Karpas-422 (cell line): ENCODE data around the gene CIPC. TPM values are rescaled to one million over a fixed set of nuclear protein-coding genes. Genes with fewer than 3 reads are reported as not detected.
A peak's percentile ranks its signal among the peaks of the same experiment; 100 is the strongest.

Source experiments
- DNase-seq: peaks from one replicate; pipeline ENCODE4 v3.0.0-alpha.2; 2015
- H2AFZ ChIP-seq: fragments of 200-600 bp; sonication (generic); 2 replicates; pipeline ENCODE4 v1.6.1; 2014; ENCODE audit warnings: antibody characterized with exemption, low read length, mixed read lengths
- H3K27ac ChIP-seq: fragments of 200-600 bp; sonication (generic); 2 replicates; pipeline ENCODE4 v1.5.1; 2014; ENCODE audit warnings: mild to moderate bottlenecking, low read length, moderate library complexity
- H3K27me3 ChIP-seq: fragments of 200-600 bp; sonication (generic); 2 replicates; pipeline ENCODE4 v1.6.1; 2014; ENCODE audit warnings: low read length, mixed read lengths
- H3K36me3 ChIP-seq: fragments of 200-600 bp; sonication (generic); 2 replicates; pipeline ENCODE4 v1.6.1; 2014; ENCODE audit warnings: low read length, mixed read lengths; ENCODE audit not compliant: insufficient read depth
- H3K4me1 ChIP-seq: fragments of 200-600 bp; sonication (generic); 2 replicates; pipeline ENCODE4 v1.6.1; 2014; ENCODE audit warnings: mild to moderate bottlenecking, low read length, mixed read lengths
- H3K4me2 ChIP-seq: fragments of 200-600 bp; sonication (generic); 2 replicates; pipeline ENCODE4 v1.6.1; 2014; ENCODE audit warnings: low read length, low read depth, mild to moderate bottlenecking; ENCODE audit not compliant: poor library complexity, severe bottlenecking
- H3K4me3 ChIP-seq: fragments of 200-600 bp; sonication (generic); 2 replicates; pipeline ENCODE4 v1.5.1; 2014; ENCODE audit warnings: mild to moderate bottlenecking, antibody characterized with exemption, low read length, mixed read lengths
- H3K79me2 ChIP-seq: fragments of 200-600 bp; sonication (generic); 2 replicates; pipeline ENCODE4 v1.6.1; 2014; ENCODE audit warnings: mild to moderate bottlenecking, low read length, mixed read lengths
- H3K9ac ChIP-seq: fragments of 200-600 bp; sonication (generic); 2 replicates; pipeline ENCODE4 v1.6.0; 2014; ENCODE audit warnings: low read length
- H3K9me2 ChIP-seq: fragments of 200-600 bp; sonication (generic), shearing (Covaris generic); replicated peaks from 2 replicates; pipeline ENCODE4 v1.6.0; 2014; ENCODE audit warnings: mild to moderate bottlenecking, low read length, moderate library complexity; ENCODE audit not compliant: insufficient read depth
- H3K9me3 ChIP-seq: fragments of 300-700, 200-600 bp; sonication (generic); 2 replicates; pipeline ENCODE4 v1.6.1; 2014; ENCODE audit warnings: low read length, mixed read lengths
- H4K20me1 ChIP-seq: fragments of 200-600 bp; sonication (generic); 2 replicates; pipeline ENCODE4 v1.6.1; 2014; ENCODE audit warnings: mild to moderate bottlenecking, antibody characterized with exemption, low read length, low read depth; ENCODE audit not compliant: insufficient read depth
- total RNA-seq: library from RNA; depleted of rRNA; stranded (reverse); fragments of >200 nt; shearing (Covaris generic); gene quantifications from 2 replicates; pipeline ENCODE4 v1.2.3, GENCODE V29; 2014; ENCODE audit warnings: low replicate concordance; rRNA removed

CIPC gene, protein sequence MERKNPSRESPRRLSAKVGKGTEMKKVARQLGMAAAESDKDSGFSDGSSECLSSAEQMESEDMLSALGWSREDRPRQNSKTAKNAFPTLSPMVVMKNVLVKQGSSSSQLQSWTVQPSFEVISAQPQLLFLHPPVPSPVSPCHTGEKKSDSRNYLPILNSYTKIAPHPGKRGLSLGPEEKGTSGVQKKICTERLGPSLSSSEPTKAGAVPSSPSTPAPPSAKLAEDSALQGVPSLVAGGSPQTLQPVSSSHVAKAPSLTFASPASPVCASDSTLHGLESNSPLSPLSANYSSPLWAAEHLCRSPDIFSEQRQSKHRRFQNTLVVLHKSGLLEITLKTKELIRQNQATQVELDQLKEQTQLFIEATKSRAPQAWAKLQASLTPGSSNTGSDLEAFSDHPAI
- 34.0 and 47.0 TPM in 2 replicates for total RNA-seq

DNA sequence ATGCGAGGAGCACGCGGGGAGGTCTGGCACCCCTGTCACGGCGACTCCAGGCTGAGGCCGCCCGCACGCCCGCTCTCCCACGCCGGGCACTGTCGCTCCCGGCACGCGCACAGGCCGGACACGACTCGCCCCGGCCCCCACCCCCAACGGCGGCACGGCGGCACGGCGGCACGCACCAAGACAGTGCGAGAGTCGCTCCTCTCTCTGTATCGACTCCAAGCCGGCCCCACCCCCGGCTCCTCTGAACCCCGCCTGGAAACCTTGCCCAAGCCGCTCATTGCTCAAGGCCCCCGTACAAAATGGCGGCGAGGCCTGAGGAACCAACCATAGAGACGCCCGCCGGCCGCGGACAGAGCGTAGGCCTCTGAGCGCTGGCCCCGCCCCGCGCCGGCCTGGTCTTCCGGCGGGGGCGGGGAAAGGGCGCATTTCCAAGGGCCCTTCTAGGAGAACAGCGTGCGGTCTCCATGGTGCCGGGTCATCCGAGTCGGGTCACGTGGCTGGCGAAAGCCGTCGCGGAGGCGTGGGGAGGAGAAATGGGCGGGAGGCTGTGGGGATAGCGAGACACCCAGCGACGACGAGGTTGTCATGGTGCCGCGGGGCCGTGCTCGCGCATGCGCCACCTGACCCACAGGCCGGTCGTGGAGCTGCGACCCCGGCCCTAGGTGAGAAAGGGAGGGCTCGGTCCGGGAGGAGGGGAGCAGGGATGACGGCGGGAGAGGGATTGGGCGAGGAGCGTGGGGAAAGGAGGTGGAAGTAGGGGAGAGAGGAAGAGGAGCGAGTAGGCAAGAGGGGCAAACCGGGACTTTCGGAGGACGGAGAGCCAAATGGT, at the start of gene CIPC:
Gene CIPC, plus strand, starts transcription at position 559 of the 829 bp plus-strand sequence. CDS start 7,451 bp downstream, outside the sequence.
- peaks cover 44% of the 10 kb centered on the region for H3K4me1 ChIP-seq
- no peaks in the 10 kb centered on the region for H4K20me1 ChIP-seq
- peak within 1 kb of the TSS; percentile 92 for H3K4me2 ChIP-seq
- H3K9me2 ChIP-seq: no peaks in the 10 kb centered on the region
- H3K9ac ChIP-seq: peak within 1 kb of the TSS; percentile 80
- peak within 1 kb of the TSS; percentile 63 for H3K27ac ChIP-seq
- H3K27me3 ChIP-seq: no peaks in the 10 kb centered on the region
- H3K4me3 ChIP-seq: peak within 1 kb of the TSS; percentile 82
- peaks cover 29% of the 10 kb centered on the region for H3K79me2 ChIP-seq
- H2AFZ ChIP-seq: peak within 1 kb of the TSS; percentile 68
- no peaks in the 10 kb centered on the region for H3K36me3 ChIP-seq
- peak; percentile 100 for DNase-seq
- no peaks in the 10 kb centered on the region for H3K9me3 ChIP-seq

DNA sequence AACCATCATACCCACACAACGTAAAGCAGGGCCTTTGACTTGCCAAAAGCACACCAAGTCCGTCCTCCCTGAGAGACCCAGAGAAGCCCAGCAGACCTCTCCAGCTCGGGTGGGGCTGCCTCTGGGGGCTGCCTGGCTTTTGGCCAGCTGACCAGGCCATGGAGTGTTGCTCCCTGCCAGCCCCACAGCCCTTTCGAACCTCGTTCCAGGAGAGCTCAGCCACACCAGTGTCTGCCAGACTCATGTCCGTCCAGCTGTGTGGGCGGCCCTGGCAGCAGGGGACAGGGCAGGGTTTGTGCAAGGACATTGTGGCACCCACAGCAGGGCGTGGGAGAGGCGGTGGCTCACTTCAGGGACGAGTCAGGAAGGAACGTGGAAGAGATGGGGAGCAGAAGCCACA, 46.9 kb upstream of the CIPC start:
- no peak for DNase-seq
- H3K27ac ChIP-seq: no peak overlapping the region
- no peak overlapping the region for H3K9ac ChIP-seq
- H3K9me3 ChIP-seq: peaks cover 2% of the 10 kb centered on the region; the same call in 1 of the 2 replicates
- H3K4me1 ChIP-seq: peaks cover 3% of the 10 kb centered on the region; the same call in 1 of the 2 replicates
- H3K4me2 ChIP-seq: no peak overlapping the region
- H3K36me3 ChIP-seq: no peaks in the 10 kb centered on the region
- no peak overlapping the region for H2AFZ ChIP-seq
- no peaks in the 10 kb centered on the region for H4K20me1 ChIP-seq
- no peaks in the 10 kb centered on the region for H3K9me2 ChIP-seq
- H3K4me3 ChIP-seq: no peak overlapping the region
- no peaks in the 10 kb centered on the region; the same call in 1 of the 2 replicates for H3K27me3 ChIP-seq
- H3K79me2 ChIP-seq: no peaks in the 10 kb centered on the region

DNA sequence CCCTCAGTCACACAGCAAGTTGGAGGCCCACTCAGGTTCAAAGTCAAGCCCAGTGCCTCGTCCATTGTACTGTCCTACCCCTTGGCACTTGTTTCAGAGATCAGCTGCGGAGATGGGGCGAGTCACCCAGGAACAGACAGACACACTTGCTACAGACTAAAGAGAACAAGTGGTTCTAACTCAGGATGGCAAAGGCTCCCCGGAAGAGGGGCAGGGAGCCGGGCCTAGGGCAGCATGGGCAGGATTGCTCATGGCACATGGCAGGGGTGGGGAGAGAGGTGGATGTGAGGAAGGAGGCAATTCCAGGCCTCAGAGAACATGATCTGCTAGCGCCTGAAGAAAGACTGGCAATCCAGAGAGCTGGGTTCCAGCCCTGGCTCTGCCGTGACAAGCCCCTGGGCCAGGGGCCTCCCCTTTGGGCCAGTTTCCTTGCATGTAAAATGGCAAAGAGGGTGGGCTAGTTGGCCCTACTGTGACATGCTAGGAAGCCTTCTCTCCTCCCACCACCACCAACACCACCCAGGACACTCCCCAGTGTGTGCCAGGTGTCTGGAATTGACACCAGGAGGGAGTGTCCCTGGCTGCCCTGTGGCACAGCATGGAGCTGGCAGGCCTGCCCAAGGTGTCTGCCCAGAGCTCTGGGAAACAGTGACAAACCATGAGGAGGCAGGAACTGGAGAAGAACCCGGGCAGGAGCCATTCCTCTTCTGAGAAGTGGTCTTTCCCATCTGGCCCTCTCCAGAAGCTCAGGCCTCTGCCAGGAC, 45.6 kb upstream of the CIPC start:
- H3K4me1 ChIP-seq: peaks cover 3% of the 10 kb centered on the region; the same call in 1 of the 2 replicates
- H3K9me2 ChIP-seq: no peaks in the 10 kb centered on the region
- no peaks in the 10 kb centered on the region for H3K79me2 ChIP-seq
- no peak overlapping the region for H2AFZ ChIP-seq
- no peaks in the 10 kb centered on the region for H4K20me1 ChIP-seq
- H3K36me3 ChIP-seq: no peaks in the 10 kb centered on the region
- H3K4me3 ChIP-seq: no peak overlapping the region
- DNase-seq: no peak
- no peak overlapping the region for H3K27ac ChIP-seq
- peaks cover 2% of the 10 kb centered on the region; the same call in 1 of the 2 replicates for H3K9me3 ChIP-seq
- no peak overlapping the region for H3K9ac ChIP-seq
- no peaks in the 10 kb centered on the region; the same call in 1 of the 2 replicates for H3K27me3 ChIP-seq
- no peak overlapping the region for H3K4me2 ChIP-seq

DNA sequence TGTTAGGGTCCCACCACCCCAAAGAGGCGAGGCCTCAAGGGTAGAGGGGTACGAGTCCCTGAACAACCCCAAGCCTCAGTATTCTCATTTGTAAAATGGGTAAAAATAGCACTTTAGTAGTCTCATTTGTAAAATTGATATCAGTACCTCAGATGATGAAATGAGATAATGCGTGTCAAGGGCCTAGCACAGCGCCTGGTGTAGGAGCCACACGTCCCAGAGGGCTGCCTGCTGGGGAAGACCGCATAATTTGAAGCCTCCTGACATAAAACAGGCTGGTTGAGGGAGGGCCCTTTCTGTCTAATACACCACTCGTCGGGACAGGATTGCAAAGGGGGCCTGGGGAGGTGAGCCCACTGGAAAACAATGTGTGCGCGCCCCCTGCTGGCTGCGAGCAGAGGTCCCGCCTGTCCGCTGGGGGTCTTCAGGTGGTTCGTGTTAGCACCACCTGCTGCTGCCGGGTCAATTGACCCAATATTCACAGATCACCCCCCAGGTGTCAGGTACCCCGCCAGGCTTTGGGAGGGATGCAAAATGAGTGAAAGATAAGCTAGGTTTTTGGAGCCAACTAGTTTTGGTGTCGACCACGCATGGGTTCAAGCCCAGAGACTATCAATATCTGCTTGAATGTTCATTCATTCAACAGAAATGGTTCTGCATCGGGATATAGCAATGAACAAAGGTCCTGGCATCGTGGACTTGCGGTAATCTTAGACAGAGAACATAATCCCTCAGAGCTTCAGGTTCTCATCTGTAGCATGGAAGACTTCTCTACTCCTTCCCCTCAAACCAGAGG, 44.8 kb upstream of the CIPC start:
- Histone ChIP-seq H3K9me2 (no peaks in the 10 kb centered on the region), H3K9me3 (peaks cover 2% of the 10 kb centered on the region; the same call in 1 of the 2 replicates), H3K27me3 (no peaks in the 10 kb centered on the region; the same call in 1 of the 2 replicates), H4K20me1 (no peaks in the 10 kb centered on the region), H2AFZ (no peak overlapping the region), H3K9ac (no peak overlapping the region), H3K4me1 (peaks cover 3% of the 10 kb centered on the region; the same call in 1 of the 2 replicates), H3K4me3 (no peak overlapping the region), H3K27ac (no peak overlapping the region), H3K36me3 (no peaks in the 10 kb centered on the region), H3K4me2 (no peak overlapping the region), H3K79me2 (no peaks in the 10 kb centered on the region)
- peak; percentile 94 for DNase-seq

DNA sequence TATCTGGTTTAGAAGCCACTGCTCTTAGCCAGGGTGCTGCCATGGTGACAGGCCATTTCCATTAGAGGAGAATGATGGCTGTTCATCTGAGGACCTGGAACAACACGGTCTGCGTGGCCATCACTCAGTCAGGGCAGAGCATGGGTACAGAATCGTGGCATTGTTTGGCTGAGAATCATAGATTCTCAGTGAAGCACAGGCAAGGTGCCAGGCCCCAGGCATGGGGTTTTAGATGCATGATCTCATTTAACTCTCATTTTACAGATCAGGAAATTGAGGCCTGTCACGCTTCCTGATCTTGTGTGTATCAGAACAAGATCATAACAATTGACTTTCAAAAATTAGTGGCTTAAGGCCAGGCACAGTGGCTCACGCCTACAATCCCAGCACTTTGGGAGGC, 42.8 kb upstream of the CIPC start:
- H3K36me3 ChIP-seq: no peaks in the 10 kb centered on the region
- no peaks in the 10 kb centered on the region for H3K79me2 ChIP-seq
- H3K9ac ChIP-seq: no peak overlapping the region
- H3K4me3 ChIP-seq: no peak overlapping the region
- H2AFZ ChIP-seq: no peak overlapping the region
- H3K9me3 ChIP-seq: peaks cover 2% of the 10 kb centered on the region; the same call in 1 of the 2 replicates
- H3K27me3 ChIP-seq: no peaks in the 10 kb centered on the region; the same call in 1 of the 2 replicates
- H3K9me2 ChIP-seq: no peaks in the 10 kb centered on the region
- H3K4me1 ChIP-seq: peaks cover 3% of the 10 kb centered on the region; the same call in 1 of the 2 replicates
- no peaks in the 10 kb centered on the region for H4K20me1 ChIP-seq
- DNase-seq: no peak
- H3K27ac ChIP-seq: no peak overlapping the region
- no peak overlapping the region for H3K4me2 ChIP-seq

DNA sequence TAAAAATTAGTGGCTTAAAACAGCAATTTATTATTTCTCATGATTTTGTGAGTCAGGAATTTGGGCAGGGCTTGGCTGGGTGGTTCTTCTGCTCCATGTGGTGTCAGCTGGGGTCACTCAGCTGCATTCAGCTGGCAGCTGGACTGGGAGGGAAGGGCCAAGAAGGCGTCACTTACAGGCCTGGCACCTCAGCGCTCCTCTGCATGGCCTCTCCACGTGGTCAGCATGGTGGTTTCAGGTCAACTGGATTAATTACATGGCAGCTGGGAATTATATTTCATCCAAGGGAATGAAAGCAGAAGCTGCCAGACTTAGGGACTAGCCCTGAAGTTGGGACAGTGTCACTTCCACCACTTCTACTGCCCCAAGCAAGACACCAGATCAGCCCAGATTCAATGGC, 42.1 kb upstream of the CIPC start:
- H4K20me1 ChIP-seq: no peaks in the 10 kb centered on the region
- H3K79me2 ChIP-seq: no peaks in the 10 kb centered on the region
- no peak overlapping the region for H2AFZ ChIP-seq
- no peak overlapping the region for H3K4me3 ChIP-seq
- H3K27me3 ChIP-seq: no peaks in the 10 kb centered on the region; the same call in 1 of the 2 replicates
- peaks cover 2% of the 10 kb centered on the region; the same call in 1 of the 2 replicates for H3K9me3 ChIP-seq
- H3K27ac ChIP-seq: no peak overlapping the region
- no peaks in the 10 kb centered on the region for H3K9me2 ChIP-seq
- H3K4me1 ChIP-seq: peaks cover 3% of the 10 kb centered on the region; the same call in 1 of the 2 replicates
- no peak overlapping the region for H3K4me2 ChIP-seq
- DNase-seq: no peak
- H3K36me3 ChIP-seq: no peaks in the 10 kb centered on the region
- no peak overlapping the region for H3K9ac ChIP-seq

DNA sequence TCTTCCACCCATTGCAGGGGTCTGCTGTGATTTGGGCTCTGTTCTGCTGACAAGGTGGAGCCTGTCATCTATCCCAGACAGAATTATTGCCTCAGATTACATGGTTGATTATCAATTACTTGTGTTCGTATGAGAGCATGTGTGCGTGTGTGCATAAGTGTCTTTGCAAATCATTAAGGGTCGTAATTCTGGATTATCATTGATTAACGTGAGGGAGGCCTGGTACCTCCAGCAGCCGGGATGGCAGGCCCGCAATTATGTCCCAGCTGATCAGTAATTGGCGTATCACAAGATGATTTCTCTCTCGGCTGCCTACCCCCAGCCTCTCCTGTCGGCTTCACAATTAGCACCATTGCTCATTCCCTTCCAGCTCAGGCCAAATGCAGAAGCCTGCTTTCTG, 39.9 kb upstream of the CIPC start:
- Histone ChIP-seq H3K27me3 (no peaks in the 10 kb centered on the region; the same call in 1 of the 2 replicates), H3K9me2 (no peaks in the 10 kb centered on the region), H3K27ac (no peak overlapping the region), H3K4me1 (peaks cover under 1% of the 10 kb centered on the region; the same call in 1 of the 2 replicates), H3K36me3 (no peaks in the 10 kb centered on the region), H3K79me2 (no peaks in the 10 kb centered on the region), H3K4me3 (no peak overlapping the region), H3K9me3 (peaks cover 2% of the 10 kb centered on the region; the same call in 1 of the 2 replicates), H4K20me1 (no peaks in the 10 kb centered on the region), H3K4me2 (no peak overlapping the region), H2AFZ (no peak overlapping the region), H3K9ac (no peak overlapping the region)
- no peak for DNase-seq
